ENCODE data around the gene GNA15.
"Not testable (repeated sequence)": the region's sequence is repeated elsewhere in the genome, so short reads cannot be mapped to it uniquely, and the experiment has no call there.

GNA15 gene, protein sequence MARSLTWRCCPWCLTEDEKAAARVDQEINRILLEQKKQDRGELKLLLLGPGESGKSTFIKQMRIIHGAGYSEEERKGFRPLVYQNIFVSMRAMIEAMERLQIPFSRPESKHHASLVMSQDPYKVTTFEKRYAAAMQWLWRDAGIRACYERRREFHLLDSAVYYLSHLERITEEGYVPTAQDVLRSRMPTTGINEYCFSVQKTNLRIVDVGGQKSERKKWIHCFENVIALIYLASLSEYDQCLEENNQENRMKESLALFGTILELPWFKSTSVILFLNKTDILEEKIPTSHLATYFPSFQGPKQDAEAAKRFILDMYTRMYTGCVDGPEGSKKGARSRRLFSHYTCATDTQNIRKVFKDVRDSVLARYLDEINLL

DNA sequence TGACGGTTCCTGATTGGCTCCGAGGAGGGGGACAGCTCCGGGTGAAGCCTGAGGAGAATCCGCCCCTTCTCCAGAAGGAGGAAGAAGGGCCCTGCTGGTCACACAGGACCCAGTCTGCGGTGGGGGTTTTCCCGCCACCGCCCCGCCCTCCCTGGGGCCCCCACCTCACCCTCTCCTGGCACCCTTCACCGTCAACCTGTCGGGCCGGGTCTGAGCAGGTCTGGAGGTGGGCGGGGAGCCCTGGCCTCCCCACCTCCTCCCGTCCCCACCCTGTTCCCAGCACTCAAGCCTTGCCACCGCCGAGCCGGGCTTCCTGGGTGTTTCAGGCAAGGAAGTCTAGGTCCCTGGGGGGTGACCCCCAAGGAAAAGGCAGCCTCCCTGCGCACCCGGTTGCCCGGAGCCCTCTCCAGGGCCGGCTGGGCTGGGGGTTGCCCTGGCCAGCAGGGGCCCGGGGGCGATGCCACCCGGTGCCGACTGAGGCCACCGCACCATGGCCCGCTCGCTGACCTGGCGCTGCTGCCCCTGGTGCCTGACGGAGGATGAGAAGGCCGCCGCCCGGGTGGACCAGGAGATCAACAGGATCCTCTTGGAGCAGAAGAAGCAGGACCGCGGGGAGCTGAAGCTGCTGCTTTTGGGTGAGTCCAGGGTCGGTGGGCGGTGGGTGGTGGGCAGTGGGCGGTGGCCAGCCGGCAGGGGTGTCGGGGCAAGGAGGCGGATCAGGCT is at the start of gene GNA15:
TSS of gene GNA15 (plus strand) at position 73 of the 723 bp plus-strand sequence. CDS start at position 491, 418 bp downstream.
- Histone ChIP-seq H3K27ac (ENCODE audit: low read length) (no peak within 1 kb of the TSS), H3K9ac (ENCODE audit: low read length in 2 of 2) (no peak within 1 kb of the TSS), H3K4me1 (ENCODE audit: control insufficient read depth, insufficient read depth, low read length) (peaks cover 4% of the 10 kb centered on the region)

DNA sequence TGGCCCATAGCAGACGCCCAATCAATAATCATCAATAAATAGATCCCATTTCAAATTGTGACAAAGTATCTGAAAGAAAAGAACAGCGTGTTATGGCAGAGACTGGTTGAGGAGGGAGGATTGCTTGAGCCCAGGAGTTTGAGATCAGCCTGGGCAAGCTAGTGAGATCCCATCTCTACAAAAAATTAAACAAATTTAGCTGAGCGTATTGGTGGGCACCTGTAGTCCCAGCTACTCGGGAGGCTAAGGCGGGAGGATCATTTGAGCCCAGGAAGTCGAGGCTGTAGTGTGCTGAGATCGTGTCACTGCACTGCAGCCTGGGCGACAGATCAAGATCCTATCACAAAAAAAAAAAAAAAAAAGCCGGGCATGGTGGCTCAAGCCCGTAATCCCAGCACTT is 48.1 kb upstream of the GNA15 start:
- Histone ChIP-seq H3K36me3 (ENCODE audit: control insufficient read depth in 2 of 2, insufficient read depth in 2 of 2, low read length in 2 of 2) (no peaks in the 10 kb centered on the region), H3K27ac (ENCODE audit: low read length) (no peak overlapping the region), H3K9ac (ENCODE audit: low read length in 2 of 2) (no peak overlapping the region), H3K4me3 (ENCODE audit: low read length in 2 of 2) (no peak overlapping the region), H3K27me3 (ENCODE audit: control insufficient read depth in 1 of 2, insufficient read depth in 2 of 2, low read length in 2 of 2) (no peaks in the 10 kb centered on the region), H3K9me3 (ENCODE audit: control insufficient read depth in 2 of 2, low read length in 2 of 2) (no peaks in the 10 kb centered on the region), H3K4me1 (ENCODE audit: control insufficient read depth, insufficient read depth, low read length) (no peaks in the 10 kb centered on the region)

More for the DNA sequence above, at the start of gene GNA15:
- Histone ChIP-seq H3K27me3 (ENCODE audit: control insufficient read depth in 1 of 2, insufficient read depth in 2 of 2, low read length in 2 of 2) (peaks cover 0 to 2% of the 10 kb centered on the region in 2 donors), H3K36me3 (ENCODE audit: control insufficient read depth in 2 of 2, insufficient read depth in 2 of 2, low read length in 2 of 2) (no peaks in the 10 kb centered on the region), H3K9me3 (ENCODE audit: control insufficient read depth in 2 of 2, low read length in 2 of 2) (peaks cover 0 to 2% of the 10 kb centered on the region in 2 donors), H3K4me3 (ENCODE audit: low read length in 2 of 2) (no peak within 1 kb of the TSS)

DNA sequence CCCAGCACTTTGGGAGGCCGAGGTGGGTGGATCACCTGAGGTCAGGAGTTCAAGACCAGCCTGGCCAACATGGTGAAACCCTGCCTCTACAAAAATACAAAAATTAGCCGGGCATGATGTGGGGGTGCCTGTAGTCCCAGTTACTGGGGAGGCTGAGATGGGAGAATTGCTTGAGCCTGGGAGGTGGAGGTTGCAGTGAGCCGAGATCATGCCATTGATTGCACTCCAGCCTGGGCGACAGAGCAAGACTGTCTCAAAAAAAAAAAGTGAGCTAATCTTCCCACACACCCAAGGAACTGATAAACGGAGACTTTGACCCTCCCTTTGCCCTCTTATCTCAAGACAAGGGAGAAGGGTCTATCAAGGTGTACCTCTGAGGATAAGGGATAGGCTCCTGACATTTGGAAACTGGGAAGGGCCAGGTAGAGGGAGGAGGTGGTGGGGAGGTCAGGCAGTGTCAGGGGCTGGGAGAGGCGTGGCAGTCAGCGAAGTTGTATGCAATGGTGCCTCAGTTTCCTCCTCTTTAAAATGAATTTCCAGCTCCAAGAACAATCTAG is 46.5 kb upstream of the GNA15 start:
- H3K9me3 ChIP-seq (ENCODE audit: control insufficient read depth in 2 of 2, low read length in 2 of 2); H3K4me3 ChIP-seq (ENCODE audit: low read length in 2 of 2); H3K4me1 ChIP-seq (ENCODE audit: control insufficient read depth, insufficient read depth, low read length); H3K9ac ChIP-seq (ENCODE audit: low read length in 2 of 2); H3K36me3 ChIP-seq (ENCODE audit: control insufficient read depth in 2 of 2, insufficient read depth in 2 of 2, low read length in 2 of 2); H3K27ac ChIP-seq (ENCODE audit: low read length); H3K27me3 ChIP-seq (ENCODE audit: control insufficient read depth in 1 of 2, insufficient read depth in 2 of 2, low read length in 2 of 2): not testable (repeated sequence)

DNA sequence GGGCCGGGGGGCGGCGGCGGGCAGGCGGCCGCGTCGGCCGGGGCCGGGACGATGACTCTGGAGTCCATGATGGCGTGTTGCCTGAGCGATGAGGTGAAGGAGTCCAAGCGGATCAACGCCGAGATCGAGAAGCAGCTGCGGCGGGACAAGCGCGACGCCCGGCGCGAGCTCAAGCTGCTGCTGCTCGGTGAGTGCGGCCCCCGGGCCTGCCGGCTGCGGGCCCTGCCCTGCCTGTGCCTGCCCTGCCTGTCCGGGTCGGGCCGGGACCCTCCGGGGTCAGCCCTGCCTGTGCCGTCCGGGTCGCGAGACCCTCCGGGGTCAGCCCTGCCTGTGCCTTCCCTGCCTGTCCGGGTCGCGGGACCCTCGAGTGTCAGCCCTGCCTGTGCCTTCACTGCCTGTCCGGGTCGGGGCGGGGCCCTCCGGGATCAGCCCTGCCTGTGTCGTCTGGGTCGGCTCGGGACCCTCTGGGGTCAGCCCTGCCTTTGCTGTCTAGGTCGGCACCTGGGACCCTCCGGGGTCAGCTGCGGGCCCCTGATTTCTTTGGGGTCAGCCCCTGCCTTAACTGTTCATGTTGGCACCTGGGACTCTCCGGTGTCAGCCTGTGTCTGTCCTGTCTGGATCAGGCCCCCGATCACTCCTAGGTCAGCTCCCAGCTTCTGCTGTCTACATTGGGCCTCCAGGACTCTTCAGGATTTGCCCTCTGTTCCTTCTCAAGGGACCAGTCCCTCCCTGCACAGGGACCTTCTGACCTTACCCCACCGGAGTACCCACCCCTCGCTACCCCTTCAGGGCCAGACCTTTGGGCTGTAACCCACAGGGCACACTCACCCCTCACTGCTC is 41.0 kb upstream of the GNA15 start:
- Histone ChIP-seq H3K36me3 (ENCODE audit: control insufficient read depth in 2 of 2, insufficient read depth in 2 of 2, low read length in 2 of 2) (no peaks in the 10 kb centered on the region), H3K27me3 (ENCODE audit: control insufficient read depth in 1 of 2, insufficient read depth in 2 of 2, low read length in 2 of 2) (no peaks in the 10 kb centered on the region), H3K9me3 (ENCODE audit: control insufficient read depth in 2 of 2, low read length in 2 of 2) (no peaks in the 10 kb centered on the region), H3K9ac (ENCODE audit: low read length in 2 of 2) (peak overlapping the region; percentile 87), H3K27ac (ENCODE audit: low read length) (no peak overlapping the region), H3K4me1 (ENCODE audit: control insufficient read depth, insufficient read depth, low read length) (peaks cover 53% of the 10 kb centered on the region), H3K4me3 (ENCODE audit: low read length in 2 of 2) (peak overlapping the region; percentile 59 to 93)

DNA sequence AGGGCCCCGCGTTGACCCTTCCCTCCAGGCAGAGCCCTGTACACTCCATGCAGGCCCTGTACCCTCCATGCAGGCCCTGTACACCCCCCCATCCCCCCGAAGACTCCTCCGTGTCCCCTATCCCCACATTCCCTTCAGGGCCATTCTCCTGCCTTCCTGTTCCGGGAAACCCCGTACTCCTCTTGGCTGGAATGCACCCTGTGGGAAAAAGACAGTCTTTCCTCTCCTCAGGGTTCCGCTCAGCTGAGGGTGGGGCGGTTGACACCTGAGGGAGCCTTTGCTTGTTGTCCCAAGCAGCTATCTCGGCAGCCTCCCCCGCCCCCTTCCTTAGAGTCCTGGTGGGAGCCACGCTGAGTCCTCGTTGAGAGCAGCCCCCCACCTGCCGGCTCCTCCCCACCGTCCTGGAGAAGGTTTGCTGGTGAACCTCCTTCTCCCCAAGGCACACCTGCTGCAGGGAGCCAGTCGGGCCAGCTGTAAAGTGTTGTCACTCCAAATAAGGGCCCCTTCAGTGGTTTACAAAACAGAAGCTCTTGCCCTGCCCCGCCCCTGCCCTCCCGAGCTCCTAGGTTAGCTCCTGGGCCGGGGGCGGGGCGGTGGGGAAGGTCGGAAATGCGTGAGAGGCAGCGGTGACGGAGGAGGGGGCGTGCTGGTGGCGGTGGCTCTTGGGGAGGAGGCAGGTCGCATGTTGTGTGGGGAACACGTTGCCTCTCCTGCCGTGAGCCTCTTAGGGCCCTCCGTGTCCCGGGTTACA is 40.2 kb upstream of the GNA15 start:
- Histone ChIP-seq H3K27ac (ENCODE audit: low read length) (no peak overlapping the region), H3K4me3 (ENCODE audit: low read length in 2 of 2) (peak overlapping the region; percentile 59 to 93), H3K4me1 (ENCODE audit: control insufficient read depth, insufficient read depth, low read length) (peaks cover 59% of the 10 kb centered on the region), H3K9me3 (ENCODE audit: control insufficient read depth in 2 of 2, low read length in 2 of 2) (no peaks in the 10 kb centered on the region), H3K36me3 (ENCODE audit: control insufficient read depth in 2 of 2, insufficient read depth in 2 of 2, low read length in 2 of 2) (peaks cover 0 to 2% of the 10 kb centered on the region in 2 donors), H3K27me3 (ENCODE audit: control insufficient read depth in 1 of 2, insufficient read depth in 2 of 2, low read length in 2 of 2) (no peaks in the 10 kb centered on the region), H3K9ac (ENCODE audit: low read length in 2 of 2) (peak overlapping the region; percentile 87)

DNA sequence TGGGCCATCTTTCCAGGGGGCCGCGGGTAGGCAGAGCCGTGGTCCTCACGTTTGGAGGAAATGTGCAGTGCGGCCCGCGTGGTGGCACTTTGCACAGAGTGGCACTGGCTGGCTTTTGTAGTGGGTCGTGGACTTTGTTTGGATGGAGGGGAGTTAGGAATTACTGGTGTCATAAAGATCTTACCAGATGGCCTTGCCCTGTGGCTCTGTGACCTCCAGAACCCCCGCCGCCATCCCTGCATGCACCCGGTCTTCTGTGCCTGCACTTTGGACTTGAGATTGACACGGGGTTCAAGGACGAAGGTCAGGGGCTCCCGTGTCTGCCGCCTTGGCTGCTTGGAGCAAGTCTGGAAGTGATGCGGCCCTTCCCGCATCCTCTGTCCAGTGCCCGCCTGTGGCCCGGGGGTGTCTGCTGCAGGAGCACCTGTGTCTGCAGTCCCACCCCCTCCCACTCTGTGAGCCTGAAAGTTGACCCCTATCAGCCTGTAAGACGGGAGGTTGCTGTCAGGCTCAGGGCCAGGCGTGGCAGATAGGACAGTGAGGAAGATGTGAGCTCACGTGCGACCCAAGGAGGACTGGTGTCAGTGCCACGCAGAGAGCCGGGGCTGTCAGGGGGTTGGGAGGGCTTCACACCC is 39.4 kb upstream of the GNA15 start:
- Histone ChIP-seq H3K4me3 (ENCODE audit: low read length in 2 of 2) (peak overlapping the region; percentile 59 to 93), H3K9me3 (ENCODE audit: control insufficient read depth in 2 of 2, low read length in 2 of 2) (no peaks in the 10 kb centered on the region), H3K27me3 (ENCODE audit: control insufficient read depth in 1 of 2, insufficient read depth in 2 of 2, low read length in 2 of 2) (no peaks in the 10 kb centered on the region), H3K36me3 (ENCODE audit: control insufficient read depth in 2 of 2, insufficient read depth in 2 of 2, low read length in 2 of 2) (peaks cover 0 to 2% of the 10 kb centered on the region in 2 donors), H3K27ac (ENCODE audit: low read length) (peak overlapping the region; percentile 11), H3K9ac (ENCODE audit: low read length in 2 of 2) (peak overlapping the region in 1 of 2 donors; percentile 87), H3K4me1 (ENCODE audit: control insufficient read depth, insufficient read depth, low read length) (peaks cover 66% of the 10 kb centered on the region)

DNA sequence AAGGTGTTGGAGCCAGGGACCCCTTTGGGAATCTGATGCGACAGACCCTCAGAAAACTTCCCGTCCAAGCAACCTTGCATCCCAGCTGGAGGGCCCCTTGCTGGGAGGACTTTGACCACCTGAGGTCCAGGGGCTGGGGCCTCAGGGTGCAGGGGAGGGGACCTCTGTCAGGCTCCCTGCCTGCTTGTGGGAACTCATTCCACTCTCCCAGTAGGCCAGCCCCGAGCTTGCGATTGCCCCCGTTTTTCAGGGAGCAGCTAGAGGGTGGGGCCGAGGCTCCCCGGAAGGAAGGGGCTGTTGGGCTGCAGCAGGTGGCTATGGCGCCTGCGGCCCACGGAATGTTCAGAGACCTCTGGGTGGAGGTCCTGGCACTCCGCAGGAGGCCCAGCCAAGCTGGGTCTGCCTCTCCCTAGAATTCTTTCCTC is 38.9 kb upstream of the GNA15 start:
- Histone ChIP-seq H3K27me3 (ENCODE audit: control insufficient read depth in 1 of 2, insufficient read depth in 2 of 2, low read length in 2 of 2) (no peaks in the 10 kb centered on the region), H3K4me1 (ENCODE audit: control insufficient read depth, insufficient read depth, low read length) (peaks cover 70% of the 10 kb centered on the region), H3K36me3 (ENCODE audit: control insufficient read depth in 2 of 2, insufficient read depth in 2 of 2, low read length in 2 of 2) (peaks cover 0 to 2% of the 10 kb centered on the region in 2 donors), H3K4me3 (ENCODE audit: low read length in 2 of 2) (peak overlapping the region; percentile 31 to 93), H3K9ac (ENCODE audit: low read length in 2 of 2) (peak overlapping the region; percentile 64 to 87), H3K27ac (ENCODE audit: low read length) (peak overlapping the region; percentile 73), H3K9me3 (ENCODE audit: control insufficient read depth in 2 of 2, low read length in 2 of 2) (no peaks in the 10 kb centered on the region)

DNA sequence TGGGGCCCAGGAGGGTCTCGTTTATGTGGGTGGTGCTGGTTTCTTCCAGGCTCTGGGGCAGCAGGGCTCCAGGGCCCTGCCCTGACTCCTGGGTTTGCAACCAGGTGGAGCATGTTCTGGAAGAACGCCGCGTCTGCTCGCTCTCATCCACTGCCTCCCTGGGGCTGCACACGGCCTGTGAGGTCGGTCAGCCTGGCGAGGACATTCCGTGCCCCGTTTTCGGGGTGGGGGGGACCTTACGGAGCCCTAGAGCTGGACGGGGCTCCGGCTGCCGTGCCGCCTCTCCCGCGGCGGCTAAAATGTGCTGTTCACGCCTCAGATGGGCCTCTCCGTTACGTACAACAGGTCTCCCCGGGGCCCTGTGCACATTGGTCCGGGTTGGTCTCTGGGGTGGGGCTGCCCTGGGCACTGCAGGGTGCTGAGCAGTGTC is 38.4 kb upstream of the GNA15 start:
- Histone ChIP-seq H3K27me3 (ENCODE audit: control insufficient read depth in 1 of 2, insufficient read depth in 2 of 2, low read length in 2 of 2) (no peaks in the 10 kb centered on the region), H3K27ac (ENCODE audit: low read length) (peak overlapping the region; percentile 73), H3K36me3 (ENCODE audit: control insufficient read depth in 2 of 2, insufficient read depth in 2 of 2, low read length in 2 of 2) (peaks cover 0 to 2% of the 10 kb centered on the region in 2 donors), H3K4me1 (ENCODE audit: control insufficient read depth, insufficient read depth, low read length) (peaks cover 72% of the 10 kb centered on the region), H3K4me3 (ENCODE audit: low read length in 2 of 2) (peak overlapping the region in 1 of 2 donors; percentile 93), H3K9me3 (ENCODE audit: control insufficient read depth in 2 of 2, low read length in 2 of 2) (no peaks in the 10 kb centered on the region), H3K9ac (ENCODE audit: low read length in 2 of 2) (peak overlapping the region; percentile 80 to 87)

DNA sequence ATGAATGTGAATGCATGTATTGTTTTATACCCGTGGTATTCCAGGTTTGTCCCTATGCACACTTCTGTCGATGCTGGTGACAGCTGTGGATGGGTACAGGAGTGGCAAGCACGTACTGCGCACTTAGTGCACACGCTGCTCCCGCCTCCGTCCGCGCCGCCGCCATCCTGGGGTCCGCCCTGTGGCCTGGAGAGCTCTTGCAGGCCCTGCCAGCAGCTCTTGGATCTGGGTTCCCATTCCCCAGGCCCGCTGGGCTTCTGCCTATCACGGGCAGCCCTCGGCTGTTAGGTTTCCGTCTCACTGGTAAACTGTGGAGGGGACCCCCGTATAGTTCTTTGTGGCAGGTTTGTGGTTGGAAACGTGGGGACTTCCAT is 37.7 kb upstream of the GNA15 start:
- no peaks in the 10 kb centered on the region for H3K9me3 ChIP-seq (ENCODE audit: control insufficient read depth in 2 of 2, low read length in 2 of 2)
- H3K36me3 ChIP-seq (ENCODE audit: control insufficient read depth in 2 of 2, insufficient read depth in 2 of 2, low read length in 2 of 2): peaks cover 0 to 2% of the 10 kb centered on the region in 2 donors
- no peaks in the 10 kb centered on the region for H3K27me3 ChIP-seq (ENCODE audit: control insufficient read depth in 1 of 2, insufficient read depth in 2 of 2, low read length in 2 of 2)
- H3K27ac ChIP-seq (ENCODE audit: low read length): peak overlapping the region; percentile 73
- peaks cover 75% of the 10 kb centered on the region for H3K4me1 ChIP-seq (ENCODE audit: control insufficient read depth, insufficient read depth, low read length)
- H3K9ac ChIP-seq (ENCODE audit: low read length in 2 of 2): peak overlapping the region; percentile 80 to 82
- peak overlapping the region; percentile 69 to 93 for H3K4me3 ChIP-seq (ENCODE audit: low read length in 2 of 2)
